ENCODE results near the gene CHCHD3.

- TF ChIP-seq CTCF (IDR thresholded peaks at IDR 0.05) (no peak), POLR2A (IDR thresholded peaks at IDR 0.05) (no peak)
Observed at GRCh38 chr7:132858251-132858650, 223.6 kb downstream of the CHCHD3 start.

All from tibial nerve (tissue), 3 donors.